ENCODE measurements around the gene SPDYE5.
"Not testable (repeated sequence)": the region's sequence is repeated elsewhere in the genome, so short reads cannot be mapped to it uniquely, and the experiment has no call there.

SPDYE5 gene

GRCh38 chr7:75492020-75492419 is at the start of gene SPDYE5:
TSS of gene SPDYE5 (plus strand) at chr7:75492320. CDS start at chr7:75494048, 1,728 bp downstream.
- DNase-seq (ENCODE audit: low spot score): not testable (repeated sequence)

- not testable (repeated sequence) for DNase-seq (ENCODE audit: low spot score)
These were observed 49.5 kb upstream of the SPDYE5 start for GRCh38 chr7:75442465-75443111.

GRCh38 chr7:75449946-75450345 is 42.2 kb upstream of the SPDYE5 start:
- not testable (repeated sequence) for DNase-seq (ENCODE audit: low spot score)

- not testable (repeated sequence) for DNase-seq (ENCODE audit: low spot score)
These were observed 39.6 kb upstream of the SPDYE5 start for GRCh38 chr7:75452494-75452955.

GRCh38 chr7:75456403-75456802 is 35.7 kb upstream of the SPDYE5 start:
- not testable (repeated sequence) for DNase-seq (ENCODE audit: low spot score)

GRCh38 chr7:75458034-75458433 is 34.1 kb upstream of the SPDYE5 start:
- not testable (repeated sequence) for DNase-seq (ENCODE audit: low spot score)

GRCh38 chr7:75460541-75460940 is 31.6 kb upstream of the SPDYE5 start:
- DNase-seq (ENCODE audit: low spot score): not testable (repeated sequence)

GRCh38 chr7:75470166-75470565 is 22.0 kb upstream of the SPDYE5 start:
- not testable (repeated sequence) for DNase-seq (ENCODE audit: low spot score)

- DNase-seq (ENCODE audit: low spot score): not testable (repeated sequence)
These were observed 14.7 kb upstream of the SPDYE5 start for GRCh38 chr7:75477457-75477856.

- DNase-seq (ENCODE audit: low spot score): not testable (repeated sequence)
These were observed 11.8 kb upstream of the SPDYE5 start for GRCh38 chr7:75480313-75480712.

- peak; percentile 8 for DNase-seq (ENCODE audit: low spot score)
These were observed 6.7 kb upstream of the SPDYE5 start for GRCh38 chr7:75485355-75485978.

- DNase-seq (ENCODE audit: low spot score): peak; percentile 96
These were observed 6.0 kb upstream of the SPDYE5 start, which contains the start of gene POM121C for GRCh38 chr7:75485979-75486643. TSS of gene POM121C (minus strand) at chr7:75486299. CDS start at chr7:75441496, 44,803 bp downstream.

- not testable (repeated sequence) for DNase-seq (ENCODE audit: low spot score)
These were observed 16.9 kb downstream of the SPDYE5 start for GRCh38 chr7:75509033-75509432.

- DNase-seq (ENCODE audit: low spot score): not testable (repeated sequence)
These were observed 26.7 kb downstream of the SPDYE5 start for GRCh38 chr7:75518842-75519241.

- DNase-seq (ENCODE audit: low spot score): not testable (repeated sequence)
These were observed 29.6 kb downstream of the SPDYE5 start for GRCh38 chr7:75521727-75522126.

GRCh38 chr7:75527224-75527722 is 35.2 kb downstream of the SPDYE5 start:
- not testable (repeated sequence) for DNase-seq (ENCODE audit: low spot score)

GRCh38 chr7:75531359-75531821 is 39.3 kb downstream of the SPDYE5 start:
- DNase-seq (ENCODE audit: low spot score): peak; percentile 92

GRCh38 chr7:75532639-75533038 is 40.5 kb downstream of the SPDYE5 start:
- DNase-seq (ENCODE audit: low spot score): no peak

- DNase-seq (ENCODE audit: low spot score): no peak
These were observed 41.8 kb downstream of the SPDYE5 start for GRCh38 chr7:75533926-75534325.

GRCh38 chr7:75534727-75535307 is 42.7 kb downstream of the SPDYE5 start:
- no peak for DNase-seq (ENCODE audit: low spot score)

GRCh38 chr7:75536491-75536890 is 44.4 kb downstream of the SPDYE5 start:
- no peak for DNase-seq (ENCODE audit: low spot score)

GRCh38 chr7:75536940-75537538 is 44.9 kb downstream of the SPDYE5 start:
- DNase-seq (ENCODE audit: low spot score): no peak

Data from SW480 (cell line).